ENCODE results near the gene ASGR1.

ASGR1 gene

DNA sequence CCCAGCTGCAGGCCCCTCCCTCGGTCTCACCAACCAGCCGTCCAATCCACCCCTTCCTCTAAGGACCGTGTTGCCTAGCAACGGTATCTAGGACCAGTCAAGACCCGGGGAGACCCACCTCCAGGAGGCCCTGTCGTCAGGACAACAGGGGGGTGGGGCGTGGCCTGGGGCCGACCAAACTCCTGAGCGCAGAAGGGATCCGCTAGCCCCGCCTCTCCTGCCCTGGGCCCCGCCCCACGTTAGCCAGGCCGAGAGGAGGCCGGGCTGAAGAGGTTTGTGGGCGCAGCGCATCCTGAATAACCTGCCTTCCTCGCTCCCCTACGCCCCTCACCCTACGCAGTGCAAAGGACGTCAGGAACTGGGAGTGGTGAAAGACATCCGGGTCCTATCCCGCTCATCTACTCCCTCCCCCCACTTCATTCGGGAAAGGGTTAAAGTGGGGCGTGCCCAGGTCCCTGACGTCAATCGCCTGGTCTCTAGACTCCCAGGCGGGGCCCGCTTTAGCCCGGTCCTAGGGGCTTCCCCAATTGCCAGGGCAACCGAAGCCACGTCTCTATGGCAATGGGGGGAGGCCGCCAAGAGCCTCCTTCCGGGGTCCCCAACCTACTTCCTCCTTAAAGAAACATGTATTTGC lies 25.8 kb upstream of the ASGR1 start (continued):
- TF ChIP-seq, protein P1, sequence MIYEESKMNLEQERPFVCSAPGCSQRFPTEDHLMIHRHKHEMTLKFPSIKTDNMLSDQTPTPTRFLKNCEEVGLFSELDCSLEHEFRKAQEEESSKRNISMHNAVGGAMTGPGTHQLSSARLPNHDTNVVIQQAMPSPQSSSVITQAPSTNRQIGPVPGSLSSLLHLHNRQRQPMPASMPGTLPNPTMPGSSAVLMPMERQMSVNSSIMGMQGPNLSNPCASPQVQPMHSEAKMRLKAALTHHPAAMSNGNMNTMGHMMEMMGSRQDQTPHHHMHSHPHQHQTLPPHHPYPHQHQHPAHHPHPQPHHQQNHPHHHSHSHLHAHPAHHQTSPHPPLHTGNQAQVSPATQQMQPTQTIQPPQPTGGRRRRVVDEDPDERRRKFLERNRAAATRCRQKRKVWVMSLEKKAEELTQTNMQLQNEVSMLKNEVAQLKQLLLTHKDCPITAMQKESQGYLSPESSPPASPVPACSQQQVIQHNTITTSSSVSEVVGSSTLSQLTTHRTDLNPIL (CRISPR knock-in tag; IDR thresholded peaks at IDR 0.05; ENCODE audit: low read depth): no peak
- TF ChIP-seq ZNF70 (CRISPR knock-in tag; IDR thresholded peaks at IDR 0.05): no peak

DNA sequence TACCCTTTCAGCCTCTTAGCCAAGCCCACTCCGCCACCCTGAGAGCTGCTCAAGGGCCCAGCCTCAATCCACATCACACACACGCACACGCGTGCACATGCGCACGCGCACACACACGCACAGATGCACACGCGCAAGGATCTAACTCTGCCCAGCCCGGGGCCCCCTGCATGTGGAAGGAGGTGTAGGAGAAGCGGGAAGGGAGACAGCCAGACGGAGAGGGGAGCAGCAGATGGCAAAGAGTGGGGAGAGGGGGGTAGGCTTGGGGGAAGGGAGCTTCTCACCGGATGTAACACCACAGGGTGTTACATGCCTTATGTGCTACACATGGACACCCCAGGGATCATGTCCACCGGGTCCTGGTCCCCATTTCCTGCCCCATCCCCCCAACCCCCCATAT lies 25.2 kb upstream of the ASGR1 start:
- no peak for TF ChIP-seq BACH2 (CRISPR knock-in tag; IDR thresholded peaks at IDR 0.05; ENCODE audit: borderline replicate concordance)
- no peak for TF ChIP-seq ISL1 (CRISPR knock-in tag; IDR thresholded peaks at IDR 0.05)
- TF ChIP-seq TCF4 (CRISPR knock-in tag; IDR thresholded peaks at IDR 0.05; ENCODE audit: borderline replicate concordance): no peak
- TF ChIP-seq ESRRG (CRISPR knock-in tag; IDR thresholded peaks at IDR 0.05): no peak
- no peak for TF ChIP-seq PPARA (CRISPR knock-in tag; IDR thresholded peaks at IDR 0.05; ENCODE audit: borderline replicate concordance)
- no peak for TF ChIP-seq RARB (CRISPR knock-in tag; IDR thresholded peaks at IDR 0.05)
- no peak for TF ChIP-seq OSR1 (CRISPR knock-in tag; IDR thresholded peaks at IDR 0.05)
- TF ChIP-seq, protein P2, sequence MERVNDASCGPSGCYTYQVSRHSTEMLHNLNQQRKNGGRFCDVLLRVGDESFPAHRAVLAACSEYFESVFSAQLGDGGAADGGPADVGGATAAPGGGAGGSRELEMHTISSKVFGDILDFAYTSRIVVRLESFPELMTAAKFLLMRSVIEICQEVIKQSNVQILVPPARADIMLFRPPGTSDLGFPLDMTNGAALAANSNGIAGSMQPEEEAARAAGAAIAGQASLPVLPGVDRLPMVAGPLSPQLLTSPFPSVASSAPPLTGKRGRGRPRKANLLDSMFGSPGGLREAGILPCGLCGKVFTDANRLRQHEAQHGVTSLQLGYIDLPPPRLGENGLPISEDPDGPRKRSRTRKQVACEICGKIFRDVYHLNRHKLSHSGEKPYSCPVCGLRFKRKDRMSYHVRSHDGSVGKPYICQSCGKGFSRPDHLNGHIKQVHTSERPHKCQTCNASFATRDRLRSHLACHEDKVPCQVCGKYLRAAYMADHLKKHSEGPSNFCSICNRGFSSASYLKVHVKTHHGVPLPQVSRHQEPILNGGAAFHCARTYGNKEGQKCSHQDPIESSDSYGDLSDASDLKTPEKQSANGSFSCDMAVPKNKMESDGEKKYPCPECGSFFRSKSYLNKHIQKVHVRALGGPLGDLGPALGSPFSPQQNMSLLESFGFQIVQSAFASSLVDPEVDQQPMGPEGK (CRISPR knock-in tag; IDR thresholded peaks at IDR 0.05; ENCODE audit: borderline replicate concordance): no peak
- TF ChIP-seq ZNF8 (CRISPR knock-in tag; IDR thresholded peaks at IDR 0.05): no peak
- TF ChIP-seq ZC3H10 (CRISPR knock-in tag; IDR thresholded peaks at IDR 0.05): no peak

DNA sequence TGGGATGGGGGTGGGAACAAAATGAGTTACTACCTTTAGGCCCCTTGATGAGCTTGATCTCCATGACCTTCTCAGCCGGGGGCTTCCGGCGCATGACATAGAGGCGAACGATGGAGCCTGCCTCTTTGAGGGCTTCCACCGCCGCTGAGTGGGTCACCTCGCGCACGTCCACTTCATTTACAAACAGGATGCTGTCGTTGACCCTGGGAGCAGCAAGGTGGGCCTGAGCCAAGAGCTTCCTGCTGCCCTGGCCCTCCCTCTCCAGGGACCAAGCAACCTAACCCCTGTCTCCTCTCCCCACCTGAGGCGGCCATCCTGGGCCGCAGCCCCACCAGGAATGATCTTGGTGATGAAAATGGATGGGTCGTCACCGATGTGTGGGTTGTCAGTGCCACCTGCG lies 24.2 kb upstream of the ASGR1 start:
- ATAC-seq: no peak
- TF ChIP-seq, protein P1 (CRISPR knock-in tag; IDR thresholded peaks at IDR 0.05; ENCODE audit: low read depth): no peak
- TF ChIP-seq ESRRG (CRISPR knock-in tag; IDR thresholded peaks at IDR 0.05) (no peak), BACH2 (CRISPR knock-in tag; IDR thresholded peaks at IDR 0.05; ENCODE audit: borderline replicate concordance) (no peak), ARNTL (CRISPR knock-in tag; IDR thresholded peaks at IDR 0.05; ENCODE audit: borderline replicate concordance, low read depth) (no peak), ZFP3 (CRISPR knock-in tag; IDR thresholded peaks at IDR 0.05) (no peak), RARB (CRISPR knock-in tag; IDR thresholded peaks at IDR 0.05) (no peak), ZC3H10 (CRISPR knock-in tag; IDR thresholded peaks at IDR 0.05) (no peak), OSR1 (CRISPR knock-in tag; IDR thresholded peaks at IDR 0.05) (no peak), PPARA (CRISPR knock-in tag; IDR thresholded peaks at IDR 0.05; ENCODE audit: borderline replicate concordance) (no peak), GLIS3 (CRISPR knock-in tag; IDR thresholded peaks at IDR 0.05) (no peak), ZNF8 (CRISPR knock-in tag; IDR thresholded peaks at IDR 0.05) (no peak), SNAI2 (CRISPR knock-in tag; IDR thresholded peaks at IDR 0.05) (no peak), ZNF70 (CRISPR knock-in tag; IDR thresholded peaks at IDR 0.05) (no peak), TOX (CRISPR knock-in tag; IDR thresholded peaks at IDR 0.05; ENCODE audit: borderline replicate concordance) (no peak)
- TF ChIP-seq, protein P3, sequence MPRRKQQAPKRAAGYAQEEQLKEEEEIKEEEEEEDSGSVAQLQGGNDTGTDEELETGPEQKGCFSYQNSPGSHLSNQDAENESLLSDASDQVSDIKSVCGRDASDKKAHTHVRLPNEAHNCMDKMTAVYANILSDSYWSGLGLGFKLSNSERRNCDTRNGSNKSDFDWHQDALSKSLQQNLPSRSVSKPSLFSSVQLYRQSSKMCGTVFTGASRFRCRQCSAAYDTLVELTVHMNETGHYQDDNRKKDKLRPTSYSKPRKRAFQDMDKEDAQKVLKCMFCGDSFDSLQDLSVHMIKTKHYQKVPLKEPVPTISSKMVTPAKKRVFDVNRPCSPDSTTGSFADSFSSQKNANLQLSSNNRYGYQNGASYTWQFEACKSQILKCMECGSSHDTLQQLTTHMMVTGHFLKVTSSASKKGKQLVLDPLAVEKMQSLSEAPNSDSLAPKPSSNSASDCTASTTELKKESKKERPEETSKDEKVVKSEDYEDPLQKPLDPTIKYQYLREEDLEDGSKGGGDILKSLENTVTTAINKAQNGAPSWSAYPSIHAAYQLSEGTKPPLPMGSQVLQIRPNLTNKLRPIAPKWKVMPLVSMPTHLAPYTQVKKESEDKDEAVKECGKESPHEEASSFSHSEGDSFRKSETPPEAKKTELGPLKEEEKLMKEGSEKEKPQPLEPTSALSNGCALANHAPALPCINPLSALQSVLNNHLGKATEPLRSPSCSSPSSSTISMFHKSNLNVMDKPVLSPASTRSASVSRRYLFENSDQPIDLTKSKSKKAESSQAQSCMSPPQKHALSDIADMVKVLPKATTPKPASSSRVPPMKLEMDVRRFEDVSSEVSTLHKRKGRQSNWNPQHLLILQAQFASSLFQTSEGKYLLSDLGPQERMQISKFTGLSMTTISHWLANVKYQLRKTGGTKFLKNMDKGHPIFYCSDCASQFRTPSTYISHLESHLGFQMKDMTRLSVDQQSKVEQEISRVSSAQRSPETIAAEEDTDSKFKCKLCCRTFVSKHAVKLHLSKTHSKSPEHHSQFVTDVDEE (CRISPR knock-in tag; IDR thresholded peaks at IDR 0.05): no peak
- TF ChIP-seq, protein P2 (CRISPR knock-in tag; IDR thresholded peaks at IDR 0.05; ENCODE audit: borderline replicate concordance): no peak
- TF ChIP-seq, protein P4, sequence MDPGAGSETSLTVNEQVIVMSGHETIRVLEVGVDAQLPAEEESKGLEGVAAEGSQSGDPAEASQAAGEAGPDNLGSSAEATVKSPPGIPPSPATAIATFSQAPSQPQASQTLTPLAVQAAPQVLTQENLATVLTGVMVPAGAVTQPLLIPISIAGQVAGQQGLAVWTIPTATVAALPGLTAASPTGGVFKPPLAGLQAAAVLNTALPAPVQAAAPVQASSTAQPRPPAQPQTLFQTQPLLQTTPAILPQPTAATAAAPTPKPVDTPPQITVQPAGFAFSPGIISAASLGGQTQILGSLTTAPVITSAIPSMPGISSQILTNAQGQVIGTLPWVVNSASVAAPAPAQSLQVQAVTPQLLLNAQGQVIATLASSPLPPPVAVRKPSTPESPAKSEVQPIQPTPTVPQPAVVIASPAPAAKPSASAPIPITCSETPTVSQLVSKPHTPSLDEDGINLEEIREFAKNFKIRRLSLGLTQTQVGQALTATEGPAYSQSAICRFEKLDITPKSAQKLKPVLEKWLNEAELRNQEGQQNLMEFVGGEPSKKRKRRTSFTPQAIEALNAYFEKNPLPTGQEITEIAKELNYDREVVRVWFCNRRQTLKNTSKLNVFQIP (CRISPR knock-in tag; IDR thresholded peaks at IDR 0.05; ENCODE audit: borderline replicate concordance, low read depth): no peak

More for the DNA sequence above, 25.2 kb upstream of the ASGR1 start:
- no peak for ATAC-seq
